ENCODE results near the gene RNF144A.

Gene RNF144A

GRCh38 chr2:7016148-7016547, 98.9 kb downstream of the RNF144A start:
- H3K4me3 ChIP-seq (ENCODE audit: low read length): no peak overlapping the region
- TF ChIP-seq CTCF (conservative IDR thresholded peaks at IDR 0.05; ENCODE audit: low read depth, low read length): no peak
- no peak for DNase-seq (ENCODE audit: low read depth)

DNA sequence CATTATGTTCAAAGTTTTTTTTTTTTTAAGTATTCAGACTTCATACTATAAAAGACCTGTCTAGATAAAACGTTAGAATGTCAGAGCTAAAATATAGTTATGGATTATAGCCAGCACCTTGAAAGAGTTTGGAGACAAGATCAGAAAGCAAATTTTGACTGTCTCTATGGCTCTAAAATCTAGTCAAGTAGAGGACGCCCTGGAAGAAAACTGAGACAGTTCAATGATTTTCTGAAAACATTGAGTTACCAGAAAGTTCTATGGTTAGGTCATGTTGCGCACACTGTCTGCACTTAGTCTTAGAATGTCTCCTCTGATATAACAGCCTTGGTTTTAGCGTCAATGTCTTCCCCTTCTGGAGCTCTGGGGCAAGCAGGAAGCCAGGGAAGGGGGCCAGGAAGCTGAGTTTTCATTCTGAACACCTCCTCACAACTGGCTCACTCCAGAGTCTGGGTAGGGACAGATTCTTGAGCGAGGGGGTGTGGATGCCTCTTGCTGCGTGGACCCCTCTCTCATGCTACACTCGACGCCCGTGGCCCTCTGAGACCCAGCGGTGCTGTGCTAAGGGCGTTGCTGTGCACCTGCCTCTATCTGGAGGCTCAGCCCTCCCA, 99.5 kb downstream of the RNF144A start:
- TF ChIP-seq CTCF (conservative IDR thresholded peaks at IDR 0.05; ENCODE audit: low read depth, low read length): no peak
- no peak for DNase-seq (ENCODE audit: low read depth)

GRCh38 chr2:7017671-7018281, 100.6 kb downstream of the RNF144A start:
- no peak overlapping the region for H3K4me3 ChIP-seq (ENCODE audit: low read length)
- DNase-seq (ENCODE audit: low read depth): no peak
- TF ChIP-seq CTCF (conservative IDR thresholded peaks at IDR 0.05; ENCODE audit: low read depth, low read length): no peak

More for the DNA sequence above, 99.5 kb downstream of the RNF144A start:
- no peak overlapping the region for H3K4me3 ChIP-seq (ENCODE audit: low read length)

DNA sequence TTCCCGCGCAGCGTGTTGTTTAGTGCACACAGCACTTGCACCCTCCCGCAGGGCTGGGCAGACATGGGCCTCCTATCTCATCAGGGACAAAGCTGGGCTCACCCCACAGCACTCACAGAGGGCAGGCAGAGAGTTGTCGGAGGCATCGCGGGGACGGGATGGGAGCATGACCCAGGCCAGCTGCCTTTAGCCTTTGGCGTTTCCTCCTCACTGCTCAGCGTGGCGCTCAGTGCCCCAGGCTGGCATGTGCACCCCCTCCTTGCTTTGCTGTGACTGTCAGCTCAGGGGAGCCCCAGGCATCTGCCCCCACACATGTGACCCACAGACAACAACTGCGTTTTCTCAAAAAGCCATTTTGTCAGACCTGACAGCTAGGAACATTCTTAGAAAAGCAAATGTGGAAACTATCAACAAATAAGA, 101.1 kb downstream of the RNF144A start:
- no peak for DNase-seq (ENCODE audit: low read depth)
- H3K4me3 ChIP-seq (ENCODE audit: low read length): no peak overlapping the region
- no peak for TF ChIP-seq CTCF (conservative IDR thresholded peaks at IDR 0.05; ENCODE audit: low read depth, low read length)

DNA sequence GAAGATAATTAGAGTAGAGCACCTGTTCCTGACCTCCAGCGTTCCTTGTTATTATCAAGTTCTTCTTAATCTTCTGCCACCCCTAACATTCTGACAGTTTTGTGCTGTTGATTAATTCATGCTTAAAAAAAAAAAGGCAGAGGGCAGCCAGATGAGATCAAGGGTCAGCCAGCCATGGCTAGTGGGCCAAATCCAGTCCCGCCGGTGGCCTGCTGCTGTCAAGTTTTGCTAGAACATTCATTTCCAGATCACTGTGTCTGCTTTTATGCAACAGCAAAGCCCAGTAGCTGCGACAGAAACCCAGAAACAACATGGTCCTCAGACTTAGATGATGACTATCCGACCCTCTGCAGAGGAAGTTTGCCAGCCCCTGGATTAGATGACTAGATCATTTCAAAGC, 101.6 kb downstream of the RNF144A start:
- no peak for DNase-seq (ENCODE audit: low read depth)
- TF ChIP-seq CTCF (conservative IDR thresholded peaks at IDR 0.05; ENCODE audit: low read depth, low read length): no peak
- H3K4me3 ChIP-seq (ENCODE audit: low read length): no peak overlapping the region

- no peak for DNase-seq (ENCODE audit: low read depth)
- no peak overlapping the region for H3K4me3 ChIP-seq (ENCODE audit: low read length)
- TF ChIP-seq CTCF (conservative IDR thresholded peaks at IDR 0.05; ENCODE audit: low read depth, low read length): no peak
Observed at GRCh38 chr2:7019191-7019590, 102.0 kb downstream of the RNF144A start.

DNA sequence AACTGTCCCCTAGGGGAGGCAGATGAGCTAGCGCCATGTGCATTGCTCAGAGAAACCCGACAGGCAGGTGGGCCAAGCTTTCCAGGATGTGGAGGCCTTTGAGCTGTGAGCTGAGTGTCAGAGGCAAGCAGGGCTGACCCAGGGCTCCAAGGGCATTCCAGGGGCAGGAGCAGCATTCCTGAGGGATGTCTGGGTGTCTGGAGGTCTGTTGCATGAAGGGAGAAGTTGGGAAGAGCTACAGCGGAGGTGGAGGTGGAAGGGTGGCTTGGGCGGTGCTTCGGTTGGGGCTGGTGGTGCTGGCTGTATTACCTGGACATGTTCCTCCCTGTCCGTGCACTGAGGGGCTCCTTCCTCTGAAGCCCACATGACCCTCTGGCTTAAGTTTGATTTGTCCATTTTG, 102.8 kb downstream of the RNF144A start:
- no peak for DNase-seq (ENCODE audit: low read depth)
- no peak for TF ChIP-seq CTCF (conservative IDR thresholded peaks at IDR 0.05; ENCODE audit: low read depth, low read length)
- H3K4me3 ChIP-seq (ENCODE audit: low read length): no peak overlapping the region
